ENCODE data around the gene FUBP3. TPM values are rescaled to one million over a fixed set of nuclear protein-coding genes. Genes with fewer than 3 reads are reported as not detected.

Gene FUBP3
- polyA plus RNA-seq, 1 of the 3 experiments (the other 2 are of a cell fraction) = 55.1 TPM

- no peak overlapping the region for H3K4me2 ChIP-seq
- peaks cover 37 to 86% of the 10 kb centered on the region in 2 experiments for H3K36me3 ChIP-seq (replicated peaks in 1 of 2; ENCODE audit: control insufficient read depth in 1 of 2, insufficient read depth in 2 of 2, low read length in 1 of 2)
- H3K4me3 ChIP-seq (ENCODE audit: low read depth in 2 of 2, low read length in 1 of 2) = no peak overlapping the region
- H3F3A ChIP-seq (replicated peaks; ENCODE audit: insufficient read depth) = no peaks in the 10 kb centered on the region
- no peak overlapping the region for H3K9ac ChIP-seq
- no peaks in the 10 kb centered on the region for H3K27me3 ChIP-seq (ENCODE audit: insufficient read depth)
- ChIA-PET POLR2A (no interaction called here), CTCF (interaction anchor here (1.5 to 2.0 kb wide), 2 partner anchors 12 to 22 kb away, joined by 4 to 5 read pairs; no protein-coding TSS in a partner anchor)
- H3K27ac ChIP-seq (ENCODE audit: low read depth in 2 of 2, low read length in 1 of 2) = no peak overlapping the region
- no peaks in the 10 kb centered on the region for H3K9me3 ChIP-seq
- no peaks in the 10 kb centered on the region for H3K4me1 ChIP-seq (ENCODE audit: control insufficient read depth in 1 of 2, insufficient read depth in 2 of 2, low read depth in 1 of 2, low read length in 1 of 2)
- 96% methylated on average over 7 of the region's 10 CpGs for WGBS (ENCODE audit: low lambda C conversion rate)
- TF ChIP-seq RXRA (IDR thresholded peaks at IDR 0.05; ENCODE audit: borderline replicate concordance, low read depth) (no peak), POLR2AphosphoS5 (IDR thresholded peaks at IDR 0.05; ENCODE audit: low read depth, low read length) (no peak), EZH2phosphoT487 (IDR thresholded peaks at IDR 0.05; ENCODE audit: borderline replicate concordance, low read depth) (no peak), SIN3A (IDR thresholded peaks at IDR 0.05; ENCODE audit: borderline replicate concordance, low read depth, low read length) (no peak), USF2 (IDR thresholded peaks at IDR 0.05; ENCODE audit: borderline replicate concordance, low read depth, low read length) (no peak), TEAD4 (IDR thresholded peaks at IDR 0.05; ENCODE audit: borderline replicate concordance, insufficient read depth) (no peak), YY1 (IDR thresholded peaks at IDR 0.05; ENCODE audit: low read depth) (no peak), FOXM1 (IDR thresholded peaks at IDR 0.05; ENCODE audit: low read depth) (no peak), ELF1 (IDR thresholded peaks at IDR 0.05) (no peak), JUND (IDR thresholded peaks at IDR 0.05) (no peak)
- TF ChIP-seq, protein P1, sequence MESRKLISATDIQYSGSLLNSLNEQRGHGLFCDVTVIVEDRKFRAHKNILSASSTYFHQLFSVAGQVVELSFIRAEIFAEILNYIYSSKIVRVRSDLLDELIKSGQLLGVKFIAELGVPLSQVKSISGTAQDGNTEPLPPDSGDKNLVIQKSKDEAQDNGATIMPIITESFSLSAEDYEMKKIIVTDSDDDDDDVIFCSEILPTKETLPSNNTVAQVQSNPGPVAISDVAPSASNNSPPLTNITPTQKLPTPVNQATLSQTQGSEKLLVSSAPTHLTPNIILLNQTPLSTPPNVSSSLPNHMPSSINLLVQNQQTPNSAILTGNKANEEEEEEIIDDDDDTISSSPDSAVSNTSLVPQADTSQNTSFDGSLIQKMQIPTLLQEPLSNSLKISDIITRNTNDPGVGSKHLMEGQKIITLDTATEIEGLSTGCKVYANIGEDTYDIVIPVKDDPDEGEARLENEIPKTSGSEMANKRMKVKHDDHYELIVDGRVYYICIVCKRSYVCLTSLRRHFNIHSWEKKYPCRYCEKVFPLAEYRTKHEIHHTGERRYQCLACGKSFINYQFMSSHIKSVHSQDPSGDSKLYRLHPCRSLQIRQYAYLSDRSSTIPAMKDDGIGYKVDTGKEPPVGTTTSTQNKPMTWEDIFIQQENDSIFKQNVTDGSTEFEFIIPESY (IDR thresholded peaks at IDR 0.05; ENCODE audit: borderline replicate concordance, low read depth) = no peak
- TF ChIP-seq, protein P2, sequence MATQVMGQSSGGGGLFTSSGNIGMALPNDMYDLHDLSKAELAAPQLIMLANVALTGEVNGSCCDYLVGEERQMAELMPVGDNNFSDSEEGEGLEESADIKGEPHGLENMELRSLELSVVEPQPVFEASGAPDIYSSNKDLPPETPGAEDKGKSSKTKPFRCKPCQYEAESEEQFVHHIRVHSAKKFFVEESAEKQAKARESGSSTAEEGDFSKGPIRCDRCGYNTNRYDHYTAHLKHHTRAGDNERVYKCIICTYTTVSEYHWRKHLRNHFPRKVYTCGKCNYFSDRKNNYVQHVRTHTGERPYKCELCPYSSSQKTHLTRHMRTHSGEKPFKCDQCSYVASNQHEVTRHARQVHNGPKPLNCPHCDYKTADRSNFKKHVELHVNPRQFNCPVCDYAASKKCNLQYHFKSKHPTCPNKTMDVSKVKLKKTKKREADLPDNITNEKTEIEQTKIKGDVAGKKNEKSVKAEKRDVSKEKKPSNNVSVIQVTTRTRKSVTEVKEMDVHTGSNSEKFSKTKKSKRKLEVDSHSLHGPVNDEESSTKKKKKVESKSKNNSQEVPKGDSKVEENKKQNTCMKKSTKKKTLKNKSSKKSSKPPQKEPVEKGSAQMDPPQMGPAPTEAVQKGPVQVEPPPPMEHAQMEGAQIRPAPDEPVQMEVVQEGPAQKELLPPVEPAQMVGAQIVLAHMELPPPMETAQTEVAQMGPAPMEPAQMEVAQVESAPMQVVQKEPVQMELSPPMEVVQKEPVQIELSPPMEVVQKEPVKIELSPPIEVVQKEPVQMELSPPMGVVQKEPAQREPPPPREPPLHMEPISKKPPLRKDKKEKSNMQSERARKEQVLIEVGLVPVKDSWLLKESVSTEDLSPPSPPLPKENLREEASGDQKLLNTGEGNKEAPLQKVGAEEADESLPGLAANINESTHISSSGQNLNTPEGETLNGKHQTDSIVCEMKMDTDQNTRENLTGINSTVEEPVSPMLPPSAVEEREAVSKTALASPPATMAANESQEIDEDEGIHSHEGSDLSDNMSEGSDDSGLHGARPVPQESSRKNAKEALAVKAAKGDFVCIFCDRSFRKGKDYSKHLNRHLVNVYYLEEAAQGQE (IDR thresholded peaks at IDR 0.05; ENCODE audit: low read depth, low read length) = no peak
- TF ChIP-seq, protein P3, sequence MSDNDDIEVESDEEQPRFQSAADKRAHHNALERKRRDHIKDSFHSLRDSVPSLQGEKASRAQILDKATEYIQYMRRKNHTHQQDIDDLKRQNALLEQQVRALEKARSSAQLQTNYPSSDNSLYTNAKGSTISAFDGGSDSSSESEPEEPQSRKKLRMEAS (IDR thresholded peaks at IDR 0.05; ENCODE audit: low read depth) = no peak
- TF ChIP-seq, protein P4, sequence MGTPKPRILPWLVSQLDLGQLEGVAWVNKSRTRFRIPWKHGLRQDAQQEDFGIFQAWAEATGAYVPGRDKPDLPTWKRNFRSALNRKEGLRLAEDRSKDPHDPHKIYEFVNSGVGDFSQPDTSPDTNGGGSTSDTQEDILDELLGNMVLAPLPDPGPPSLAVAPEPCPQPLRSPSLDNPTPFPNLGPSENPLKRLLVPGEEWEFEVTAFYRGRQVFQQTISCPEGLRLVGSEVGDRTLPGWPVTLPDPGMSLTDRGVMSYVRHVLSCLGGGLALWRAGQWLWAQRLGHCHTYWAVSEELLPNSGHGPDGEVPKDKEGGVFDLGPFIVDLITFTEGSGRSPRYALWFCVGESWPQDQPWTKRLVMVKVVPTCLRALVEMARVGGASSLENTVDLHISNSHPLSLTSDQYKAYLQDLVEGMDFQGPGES (IDR thresholded peaks at IDR 0.05; ENCODE audit: low read depth, low read length) = no peak
- no peak for DNase-seq
- H4K20me1 ChIP-seq (ENCODE audit: insufficient read depth) = no peaks in the 10 kb centered on the region
- H3K79me2 ChIP-seq (ENCODE audit: insufficient read depth) = no peaks in the 10 kb centered on the region
- H3K9me2 ChIP-seq = no peaks in the 10 kb centered on the region
- no peak overlapping the region for H2AFZ ChIP-seq (ENCODE audit: low read depth)
Observed at GRCh38 chr9:130627051-130627450, 47.7 kb downstream of the FUBP3 start.
